Measurements from ENCODE around the gene TMEM163.

TMEM163 gene

GRCh38 chr2:134665727-134666506 is 52.9 kb downstream of the TMEM163 start:
- Histone ChIP-seq H3K27me3 (ENCODE audit: control insufficient read depth, low read length) (no peaks in the 10 kb centered on the region), H3K4me3 (ENCODE audit: low read length) (no peak overlapping the region), H3K79me2 (ENCODE audit: control insufficient read depth, low read length) (no peaks in the 10 kb centered on the region)

GRCh38 chr2:134663451-134664450 is 55.0 kb downstream of the TMEM163 start:
- Histone ChIP-seq H3F3A (ENCODE audit: control insufficient read depth, insufficient read depth) (no peaks in the 10 kb centered on the region), H3K36me3 (ENCODE audit: control insufficient read depth, low read length) (no peaks in the 10 kb centered on the region), H3K4me1 (ENCODE audit: control insufficient read depth, low read length) (no peaks in the 10 kb centered on the region), H3K27ac (ENCODE audit: low read depth, low read length) (no peak overlapping the region), H3K9me3 (ENCODE audit: control insufficient read depth, insufficient read depth, low read length) (no peaks in the 10 kb centered on the region), H3K9me2 (replicated peaks; ENCODE audit: control insufficient read depth, low read length) (no peaks in the 10 kb centered on the region), H4K20me1 (ENCODE audit: control insufficient read depth, insufficient read depth, low read depth, low read length) (no peaks in the 10 kb centered on the region), H3K4me2 (ENCODE audit: low read length) (no peak overlapping the region), H3K79me2 (ENCODE audit: control insufficient read depth, low read length) (no peaks in the 10 kb centered on the region), H3K4me3 (ENCODE audit: low read length) (no peak overlapping the region), H3K27me3 (ENCODE audit: control insufficient read depth, low read length) (no peaks in the 10 kb centered on the region)
- TF ChIP-seq CTCF (IDR thresholded peaks at IDR 0.05; ENCODE audit: low read depth, low read length, poor library complexity, severe bottlenecking) (no peak), EZH2phosphoT487 (IDR thresholded peaks at IDR 0.05; ENCODE audit: borderline replicate concordance, low read length) (no peak)

More at GRCh38 chr2:134665727-134666506, 52.9 kb downstream of the TMEM163 start:
- Histone ChIP-seq H3K9me2 (replicated peaks; ENCODE audit: control insufficient read depth, low read length) (no peaks in the 10 kb centered on the region), H3K4me1 (ENCODE audit: control insufficient read depth, low read length) (no peaks in the 10 kb centered on the region), H3K36me3 (ENCODE audit: control insufficient read depth, low read length) (no peaks in the 10 kb centered on the region), H3K9me3 (ENCODE audit: control insufficient read depth, insufficient read depth, low read length) (no peaks in the 10 kb centered on the region), H3K27ac (ENCODE audit: low read depth, low read length) (no peak overlapping the region), H4K20me1 (ENCODE audit: control insufficient read depth, insufficient read depth, low read depth, low read length) (no peaks in the 10 kb centered on the region), H3F3A (ENCODE audit: control insufficient read depth, insufficient read depth) (no peaks in the 10 kb centered on the region), H3K4me2 (ENCODE audit: low read length) (no peak overlapping the region)
- TF ChIP-seq CTCF (IDR thresholded peaks at IDR 0.05; ENCODE audit: low read depth, low read length, poor library complexity, severe bottlenecking): no peak
- TF ChIP-seq EZH2phosphoT487 (IDR thresholded peaks at IDR 0.05; ENCODE audit: borderline replicate concordance, low read length): no peak

- H3K27me3 ChIP-seq (ENCODE audit: control insufficient read depth, low read length): no peaks in the 10 kb centered on the region
- H3K4me1 ChIP-seq (ENCODE audit: control insufficient read depth, low read length): no peaks in the 10 kb centered on the region
- H3K27ac ChIP-seq (ENCODE audit: low read depth, low read length): no peak overlapping the region
- H3K9me2 ChIP-seq (replicated peaks; ENCODE audit: control insufficient read depth, low read length): no peaks in the 10 kb centered on the region
- H4K20me1 ChIP-seq (ENCODE audit: control insufficient read depth, insufficient read depth, low read depth, low read length): no peaks in the 10 kb centered on the region
- H3K36me3 ChIP-seq (ENCODE audit: control insufficient read depth, low read length): no peaks in the 10 kb centered on the region
- no peaks in the 10 kb centered on the region for H3K9me3 ChIP-seq (ENCODE audit: control insufficient read depth, insufficient read depth, low read length)
- no peak overlapping the region for H3K4me3 ChIP-seq (ENCODE audit: low read length)
- TF ChIP-seq EZH2phosphoT487 (IDR thresholded peaks at IDR 0.05; ENCODE audit: borderline replicate concordance, low read length) (no peak), CTCF (IDR thresholded peaks at IDR 0.05; ENCODE audit: low read depth, low read length, poor library complexity, severe bottlenecking) (no peak)
- no peaks in the 10 kb centered on the region for H3F3A ChIP-seq (ENCODE audit: control insufficient read depth, insufficient read depth)
- no peaks in the 10 kb centered on the region for H3K79me2 ChIP-seq (ENCODE audit: control insufficient read depth, low read length)
- H3K4me2 ChIP-seq (ENCODE audit: low read length): no peak overlapping the region
Observed at GRCh38 chr2:134662751-134663150, 56.0 kb downstream of the TMEM163 start.

Measured in DOHH2 (cell line).